Neural cell (in vitro differentiated cells): ENCODE data around the gene MFRP. TPM values are rescaled to one million over a fixed set of nuclear protein-coding genes. Genes with fewer than 3 reads are reported as not detected.

Experiments
- H2AFZ ChIP-seq: fragments of 200-600, 300-800 bp; sonication (generic), shearing (Covaris generic); 2 replicates; pipeline ENCODE4 v1.6.0; 2014; ENCODE audit warnings: low read depth, mild to moderate bottlenecking, antibody characterized with exemption, low read length, moderate library complexity
- H3F3A ChIP-seq: fragments of 200-600 bp; shearing (Covaris generic); 2 replicates; pipeline ENCODE4 v1.6.1; 2016; ENCODE audit warnings: mild to moderate bottlenecking, moderate library complexity, mixed read lengths, antibody characterized with exemption, low read length; ENCODE audit not compliant: insufficient read depth, poor library complexity, severe bottlenecking
- H3K27ac ChIP-seq: fragments of 200-600, 300-800 bp; sonication (generic), shearing (Covaris generic); 2 replicates; pipeline ENCODE4 v1.5.1; 2014; ENCODE audit warnings: mild to moderate bottlenecking, low read length, moderate library complexity
- H3K27me3 ChIP-seq: fragments of 300-800, 200-600 bp; sonication (generic), shearing (Covaris generic); 2 replicates; pipeline ENCODE4 v1.6.0; 2014; ENCODE audit warnings: mild to moderate bottlenecking, low read depth, low read length, moderate library complexity; ENCODE audit not compliant: insufficient read depth
- H3K36me3 ChIP-seq: fragments of 300-800, 200-600 bp; sonication (generic), shearing (Covaris generic); 2 replicates; pipeline ENCODE4 v1.5.1; 2014; ENCODE audit warnings: mild to moderate bottlenecking, antibody characterized with exemption, low read length, moderate library complexity; ENCODE audit not compliant: insufficient read depth
- H3K4me2 ChIP-seq: fragments of 300-800, 200-600 bp; sonication (generic), shearing (Covaris generic); 2 replicates; pipeline ENCODE4 v1.6.0; 2014; ENCODE audit warnings: mild to moderate bottlenecking, low read length
- H3K4me3 ChIP-seq: fragments of 300-800, 200-600 bp; sonication (generic), shearing (Covaris generic); 2 replicates; pipeline ENCODE4 v1.5.1; 2014; ENCODE audit warnings: mild to moderate bottlenecking, low read length, moderate library complexity
- H3K79me2 ChIP-seq: fragments of 200-600 bp; shearing (Covaris generic); replicated peaks from 2 replicates; pipeline ENCODE4 v1.6.0; 2014; ENCODE audit warnings: mild to moderate bottlenecking, low read length, moderate library complexity; ENCODE audit not compliant: insufficient read depth
- H3K9ac ChIP-seq: fragments of 300-800, 200-600 bp; sonication (generic), shearing (Covaris generic); 2 replicates; pipeline ENCODE4 v1.6.1; 2016; ENCODE audit warnings: mild to moderate bottlenecking, low read length, mixed read lengths
- H3K9me2 ChIP-seq: fragments of 200-600 bp; shearing (Covaris generic); 2 replicates; pipeline ENCODE4 v1.6.1; 2016; ENCODE audit warnings: mild to moderate bottlenecking, low read length, mixed read lengths; ENCODE audit not compliant: insufficient read depth
- H3K9me3 ChIP-seq: fragments of 200-600, 300-800 bp; sonication (generic), shearing (Covaris generic); 2 replicates; pipeline ENCODE4 v1.6.1; 2016; ENCODE audit warnings: mild to moderate bottlenecking, mixed run types, low read length, moderate library complexity, mixed read lengths
- H4K20me1 ChIP-seq: fragments of 200-600 bp; shearing (Covaris generic); 2 replicates; pipeline ENCODE4 v1.6.1; 2016; ENCODE audit warnings: mild to moderate bottlenecking, mixed run types; ENCODE audit not compliant: insufficient read depth
- EP300 ChIP-seq: fragments of 450-650 bp; conservative IDR thresholded peaks from 2 replicates; pipeline ENCODE4 v1.6.1; 2014; ENCODE audit warnings: antibody characterized with exemption, mild to moderate bottlenecking, moderate library complexity; ENCODE audit not compliant: poor library complexity, severe bottlenecking
- MXI1 ChIP-seq: fragments of 450-650 bp; conservative IDR thresholded peaks from 2 replicates; pipeline ENCODE4 v1.6.1; 2014; ENCODE audit warnings: antibody characterized with exemption, mild to moderate bottlenecking; ENCODE audit not compliant: poor library complexity, severe bottlenecking
- RAD21 ChIP-seq: fragments of 450-650 bp; conservative IDR thresholded peaks from 2 replicates; pipeline ENCODE4 v1.6.1; 2014; ENCODE audit warnings: antibody characterized with exemption, mild to moderate bottlenecking, moderate library complexity
- SMC3 ChIP-seq: fragments of 450-650 bp; conservative IDR thresholded peaks from 2 replicates; pipeline ENCODE4 v1.6.1; 2014; ENCODE audit warnings: antibody characterized with exemption, mild to moderate bottlenecking, moderate library complexity; ENCODE audit not compliant: poor library complexity
- TAF1 ChIP-seq: IDR thresholded peaks from 2 replicates; pipeline ENCODE4 v1.6.1; 2012; ENCODE audit warnings: low read depth
- polyA plus RNA-seq: library from polyadenylated mRNA; depleted of rRNA; stranded (reverse); fragments of >200 nt; gene quantifications from 2 replicates; pipeline ENCODE4 v1.2.3, GENCODE V29; 2014
- TF ChIP-seq, protein P1 (sequence below): IDR thresholded peaks from 2 replicates; pipeline ENCODE4 v1.6.1; 2012; ENCODE audit warnings: borderline replicate concordance

Gene MFRP
- polyA plus RNA-seq, 1 donor from 2014 or later = not detected

DNA sequence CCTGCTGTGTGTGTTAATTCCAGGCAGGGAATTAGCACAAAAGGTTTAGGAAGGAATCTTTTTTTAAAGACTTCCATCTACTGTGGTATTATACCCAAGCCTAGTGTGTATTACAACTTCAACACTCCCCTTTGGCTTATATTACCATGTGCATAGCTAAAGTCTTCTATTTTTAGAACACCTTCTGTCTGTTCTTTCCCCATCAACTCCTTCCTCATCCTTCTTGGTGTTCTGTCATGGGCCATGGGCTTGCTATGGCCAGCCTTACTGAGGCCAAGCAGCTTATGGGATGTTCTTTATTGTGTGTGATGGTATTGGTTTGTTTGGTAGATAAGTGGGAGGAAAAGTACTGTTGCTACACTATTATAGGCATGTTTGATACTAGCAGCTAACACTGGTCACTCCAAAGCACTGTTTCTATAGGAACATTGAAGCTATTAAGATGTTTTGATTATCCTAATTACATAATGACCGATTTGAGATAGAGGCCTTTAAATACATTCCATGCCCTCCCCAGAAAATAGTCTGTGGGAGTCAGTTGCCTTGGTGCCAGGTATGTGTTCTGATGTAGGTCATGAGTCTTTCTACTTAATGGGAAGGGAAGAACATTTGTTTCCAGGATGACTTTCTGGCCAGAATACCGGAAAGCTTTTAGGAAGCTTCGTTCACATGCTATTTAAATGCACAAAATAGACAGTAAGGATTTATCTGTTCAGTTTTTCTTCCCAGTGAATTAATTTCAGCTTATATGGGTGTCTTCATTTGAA lies 46.1 kb downstream of the MFRP start:
- Histone ChIP-seq H3K27me3 (no peaks in the 10 kb centered on the region), H3K4me2 (no peak overlapping the region), H3K4me3 (no peak overlapping the region), H2AFZ (no peak overlapping the region), H3K9ac (no peak overlapping the region), H3K9me3 (no peaks in the 10 kb centered on the region), H3K36me3 (peaks cover 5% of the 10 kb centered on the region), H3K27ac (no peak overlapping the region), H3K9me2 (no peaks in the 10 kb centered on the region), H4K20me1 (no peaks in the 10 kb centered on the region), H3F3A (no peaks in the 10 kb centered on the region), H3K79me2 (no peaks in the 10 kb centered on the region)
- TF ChIP-seq SMC3 (no peak), MXI1 (no peak)

DNA sequence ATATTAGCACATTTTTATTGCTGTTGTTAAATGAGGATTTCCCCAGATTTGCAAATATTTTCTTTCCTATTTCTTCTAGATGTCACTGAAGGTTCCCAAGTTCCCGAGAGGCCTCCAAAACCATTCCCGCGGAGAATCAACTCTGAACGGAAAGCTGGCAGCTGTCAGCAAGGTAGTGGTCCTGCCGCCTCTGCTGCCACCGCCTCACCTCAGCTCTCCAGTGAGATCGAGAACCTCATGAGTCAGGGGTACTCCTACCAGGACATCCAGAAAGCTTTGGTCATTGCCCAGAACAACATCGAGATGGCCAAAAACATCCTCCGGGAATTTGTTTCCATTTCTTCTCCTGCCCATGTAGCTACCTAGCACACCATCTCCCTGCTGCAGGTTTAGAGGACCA lies 47.1 kb downstream of the MFRP start:
- Histone ChIP-seq H4K20me1 (no peaks in the 10 kb centered on the region), H3K9me3 (no peaks in the 10 kb centered on the region), H3K9ac (no peak overlapping the region), H3K4me2 (no peak overlapping the region), H3F3A (no peaks in the 10 kb centered on the region), H3K4me3 (no peak overlapping the region), H3K36me3 (peaks cover 5% of the 10 kb centered on the region), H2AFZ (no peak overlapping the region), H3K27me3 (no peaks in the 10 kb centered on the region), H3K9me2 (no peaks in the 10 kb centered on the region), H3K79me2 (no peaks in the 10 kb centered on the region), H3K27ac (no peak overlapping the region)
- TF ChIP-seq RAD21 = no peak
- no peak for TF ChIP-seq TAF1
- TF ChIP-seq EP300 = no peak
- no peak for TF ChIP-seq SMC3

DNA sequence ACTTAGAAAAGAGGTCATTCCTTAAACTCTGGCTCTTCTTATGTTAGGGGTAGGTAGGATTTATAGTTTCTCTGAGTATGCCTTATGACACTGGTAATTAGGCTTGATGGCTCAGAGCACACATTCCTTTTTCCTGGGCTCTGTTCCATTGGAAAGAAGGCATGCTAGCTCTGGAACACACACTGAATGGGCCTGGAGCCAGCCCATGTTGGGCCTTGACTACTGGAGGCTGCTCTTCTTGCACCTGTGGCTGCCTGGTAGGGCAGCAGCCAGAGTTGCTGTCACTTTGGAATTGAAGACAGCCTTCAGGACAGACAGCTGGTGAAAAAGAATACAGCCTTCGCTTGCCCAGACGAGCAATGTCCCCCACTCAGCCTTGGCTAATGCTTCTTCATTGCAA lies 47.8 kb downstream of the MFRP start:
- H3K4me2 ChIP-seq = no peak overlapping the region
- no peaks in the 10 kb centered on the region for H3K9me3 ChIP-seq
- peaks cover 5% of the 10 kb centered on the region for H3K36me3 ChIP-seq
- TF ChIP-seq MXI1 = no peak
- TF ChIP-seq, protein P1, sequence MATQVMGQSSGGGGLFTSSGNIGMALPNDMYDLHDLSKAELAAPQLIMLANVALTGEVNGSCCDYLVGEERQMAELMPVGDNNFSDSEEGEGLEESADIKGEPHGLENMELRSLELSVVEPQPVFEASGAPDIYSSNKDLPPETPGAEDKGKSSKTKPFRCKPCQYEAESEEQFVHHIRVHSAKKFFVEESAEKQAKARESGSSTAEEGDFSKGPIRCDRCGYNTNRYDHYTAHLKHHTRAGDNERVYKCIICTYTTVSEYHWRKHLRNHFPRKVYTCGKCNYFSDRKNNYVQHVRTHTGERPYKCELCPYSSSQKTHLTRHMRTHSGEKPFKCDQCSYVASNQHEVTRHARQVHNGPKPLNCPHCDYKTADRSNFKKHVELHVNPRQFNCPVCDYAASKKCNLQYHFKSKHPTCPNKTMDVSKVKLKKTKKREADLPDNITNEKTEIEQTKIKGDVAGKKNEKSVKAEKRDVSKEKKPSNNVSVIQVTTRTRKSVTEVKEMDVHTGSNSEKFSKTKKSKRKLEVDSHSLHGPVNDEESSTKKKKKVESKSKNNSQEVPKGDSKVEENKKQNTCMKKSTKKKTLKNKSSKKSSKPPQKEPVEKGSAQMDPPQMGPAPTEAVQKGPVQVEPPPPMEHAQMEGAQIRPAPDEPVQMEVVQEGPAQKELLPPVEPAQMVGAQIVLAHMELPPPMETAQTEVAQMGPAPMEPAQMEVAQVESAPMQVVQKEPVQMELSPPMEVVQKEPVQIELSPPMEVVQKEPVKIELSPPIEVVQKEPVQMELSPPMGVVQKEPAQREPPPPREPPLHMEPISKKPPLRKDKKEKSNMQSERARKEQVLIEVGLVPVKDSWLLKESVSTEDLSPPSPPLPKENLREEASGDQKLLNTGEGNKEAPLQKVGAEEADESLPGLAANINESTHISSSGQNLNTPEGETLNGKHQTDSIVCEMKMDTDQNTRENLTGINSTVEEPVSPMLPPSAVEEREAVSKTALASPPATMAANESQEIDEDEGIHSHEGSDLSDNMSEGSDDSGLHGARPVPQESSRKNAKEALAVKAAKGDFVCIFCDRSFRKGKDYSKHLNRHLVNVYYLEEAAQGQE = no peak
- no peak for TF ChIP-seq SMC3
- no peak for TF ChIP-seq TAF1
- no peak for TF ChIP-seq EP300
- no peaks in the 10 kb centered on the region for H3K27me3 ChIP-seq
- H4K20me1 ChIP-seq = no peaks in the 10 kb centered on the region
- no peaks in the 10 kb centered on the region for H3K9me2 ChIP-seq
- H3K79me2 ChIP-seq = no peaks in the 10 kb centered on the region
- no peak overlapping the region for H3K4me3 ChIP-seq
- H3F3A ChIP-seq = no peaks in the 10 kb centered on the region
- H3K27ac ChIP-seq = no peak overlapping the region
- no peak overlapping the region for H3K9ac ChIP-seq
- H2AFZ ChIP-seq = no peak overlapping the region
